Neuronal stem cell (in vitro differentiated cells): Measurements from ENCODE around the gene CDK14.

Experiments
- DNase-seq: peaks from one replicate; pipeline ENCODE4 v3.0.0-alpha.2; 2013; ENCODE audit warnings: low spot score
- H2AFZ ChIP-seq: one replicate; pipeline ENCODE4 v1.6.1; 2013; ENCODE audit warnings: mild to moderate bottlenecking, low read length, inconsistent platforms
- H2AK5ac ChIP-seq: 2 replicates; pipeline ENCODE4 v1.6.1; 2013; ENCODE audit warnings: low read depth, mild to moderate bottlenecking, inconsistent platforms, low read length, moderate library complexity, mixed read lengths
- H2BK120ac ChIP-seq: 2 replicates; pipeline ENCODE4 v1.6.1; 2013; ENCODE audit warnings: low read depth, mild to moderate bottlenecking, inconsistent platforms, low read length, moderate library complexity, mixed read lengths
- H2BK12ac ChIP-seq: one replicate; pipeline ENCODE4 v1.6.1; 2013; ENCODE audit warnings: low read length, inconsistent platforms
- H2BK15ac ChIP-seq: 2 replicates; pipeline ENCODE4 v1.6.1; 2013; ENCODE audit warnings: mild to moderate bottlenecking, low read length, inconsistent platforms, mixed read lengths
- H2BK5ac ChIP-seq: one replicate; pipeline ENCODE4 v1.6.1; 2013; ENCODE audit warnings: inconsistent platforms, mild to moderate bottlenecking, low read length, moderate library complexity
- H3K14ac ChIP-seq: one replicate; pipeline ENCODE4 v1.6.1; 2013; ENCODE audit warnings: low read length, inconsistent platforms
- H3K18ac ChIP-seq: 2 replicates; pipeline ENCODE4 v1.6.1; 2013; ENCODE audit warnings: low read length, inconsistent platforms
- H3K23ac ChIP-seq: 2 replicates; pipeline ENCODE4 v1.6.1; 2013; ENCODE audit warnings: low read depth, mild to moderate bottlenecking, mixed read lengths, low read length, inconsistent platforms; ENCODE audit not compliant: poor library complexity
- H3K27ac ChIP-seq: replicated peaks from 3 replicates; pipeline ENCODE4 v1.5.1; 2013; ENCODE audit warnings: low read length, inconsistent platforms
- H3K27me3 ChIP-seq, 3 experiments: 2 replicates each; pipeline ENCODE4 v1.6.1; 2013; ENCODE audit warnings: low read length in 3 of 3, mild to moderate bottlenecking in 2 of 3, inconsistent platforms in 1 of 3, low read depth in 1 of 3, mixed read lengths in 1 of 3, moderate library complexity in 1 of 3; ENCODE audit not compliant: control insufficient read depth in 3 of 3, insufficient read depth in 3 of 3
- H3K36me3 ChIP-seq, 2 donors: replicated peaks in 1 of 2; 2 replicates each; pipeline ENCODE4 v1.6.1; 2013; ENCODE audit warnings: low read length in 2 of 2; ENCODE audit not compliant: control insufficient read depth in 2 of 2, insufficient read depth in 2 of 2
- H3K4ac ChIP-seq: 2 replicates; pipeline ENCODE4 v1.6.1; 2013; ENCODE audit warnings: inconsistent platforms, mild to moderate bottlenecking, low read length, moderate library complexity
- H3K4me1 ChIP-seq, 2 donors: 1 replicate in 1 of 2; 2 replicates in 1 of 2; pipeline ENCODE4 v1.6.1; 2013; ENCODE audit warnings: low read length in 2 of 2, low read depth in 1 of 2; ENCODE audit not compliant: control insufficient read depth in 2 of 2, insufficient read depth in 1 of 2
- H3K4me2 ChIP-seq: one replicate; pipeline ENCODE4 v1.6.1; 2013; ENCODE audit warnings: mild to moderate bottlenecking, low read length, inconsistent platforms; ENCODE audit not compliant: insufficient read depth, poor library complexity, severe bottlenecking
- H3K4me3 ChIP-seq, 2 donors: 2 replicates each; pipeline ENCODE4 v1.5.1; 2013; ENCODE audit warnings: low read length in 2 of 2, mild to moderate bottlenecking in 2 of 2, inconsistent platforms in 1 of 2, moderate library complexity in 1 of 2
- H3K79me1 ChIP-seq: one replicate; pipeline ENCODE4 v1.6.1; 2013; ENCODE audit warnings: low read depth, mild to moderate bottlenecking, inconsistent platforms, low read length, moderate library complexity
- H3K9ac ChIP-seq: one replicate; pipeline ENCODE4 v1.6.1; 2013; ENCODE audit warnings: mild to moderate bottlenecking, low read depth, low read length, inconsistent platforms; ENCODE audit not compliant: poor library complexity
- H3K9me3 ChIP-seq, 2 donors: replicated peaks in 1 of 2; 2 replicates each; pipeline versions ENCODE3 to v1.6.1; 2013; ENCODE audit warnings: low read length in 2 of 2, mild to moderate bottlenecking in 2 of 2, inconsistent platforms in 1 of 2, low read depth in 1 of 2, mixed read lengths in 1 of 2, moderate library complexity in 1 of 2; ENCODE audit not compliant: control insufficient read depth in 2 of 2, insufficient read depth in 1 of 2
- H4K8ac ChIP-seq: one replicate; pipeline ENCODE4 v1.6.1; 2013; ENCODE audit warnings: low read depth, mild to moderate bottlenecking, inconsistent platforms, low read length, moderate library complexity
- H4K91ac ChIP-seq: one replicate; pipeline ENCODE4 v1.6.1; 2013; ENCODE audit warnings: low read length, low read depth, mild to moderate bottlenecking, inconsistent platforms; ENCODE audit not compliant: poor library complexity
- WGBS, 2 donors: extraction: QIAGEN DNeasy Blood & Tissue Kit; methylation state at CpG; one replicate each; pipeline ENCODE4 v1.1.7; 2013; ENCODE audit warnings: missing lambda C conversion rate in 2 of 2, mixed read lengths in 1 of 2; ENCODE audit not compliant: insufficient read length in 2 of 2, insufficient replicate concordance in 1 of 2; ENCODE audit errors: extremely low coverage in 2 of 2; 5-methylcytosine and 5-hydroxymethylcytosine counted together

The CDK14 gene

GRCh38 chr7:90841759-90842429 lies 245.8 kb downstream of the CDK14 start:
- Histone ChIP-seq H3K36me3 (no peaks in the 10 kb centered on the region), H2BK120ac (no peak overlapping the region), H2BK15ac (no peak overlapping the region), H3K23ac (no peak overlapping the region), H3K9me3 (peaks cover 0 to 4% of the 10 kb centered on the region in 2 donors), H3K4me2 (no peak overlapping the region), H4K91ac (no peak overlapping the region), H3K4me3 (no peak overlapping the region), H2AK5ac (no peak overlapping the region), H3K27ac (no peak overlapping the region), H2BK5ac (no peak overlapping the region), H2BK12ac (no peak overlapping the region), H3K9ac (no peak overlapping the region), H3K27me3 (no peaks in the 10 kb centered on the region), H3K18ac (no peak overlapping the region), H3K4me1 (no peaks in the 10 kb centered on the region), H3K14ac (no peak overlapping the region), H3K79me1 (no peaks in the 10 kb centered on the region), H4K8ac (no peak overlapping the region), H2AFZ (no peak overlapping the region), H3K4ac (no peak overlapping the region)
- no peak for DNase-seq
- no CpG with 5 or more reads among the region's 4 CpGs for WGBS, 2 donors

DNA sequence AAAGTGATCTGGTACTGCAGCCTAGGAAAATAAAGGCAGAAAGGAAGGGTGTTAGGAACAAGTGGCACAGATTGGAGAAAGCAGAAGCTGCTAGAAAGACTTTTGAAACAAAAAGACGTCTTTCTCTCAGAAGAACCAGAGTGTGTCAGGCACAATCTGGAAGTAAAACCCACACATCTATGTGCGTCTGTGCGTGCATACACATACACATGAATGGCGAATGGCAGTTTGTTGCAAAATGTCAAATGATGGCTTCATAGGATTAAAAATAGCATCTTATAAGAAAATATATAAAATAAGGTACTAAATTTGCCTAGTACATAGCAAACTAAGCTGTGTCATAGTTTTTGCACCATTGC lies 246.3 kb downstream of the CDK14 start:
- no peak for DNase-seq
- Histone ChIP-seq H2AK5ac (no peak overlapping the region), H3K4me3 (no peak overlapping the region), H3K9ac (no peak overlapping the region), H2AFZ (no peak overlapping the region), H3K27me3 (no peaks in the 10 kb centered on the region), H3K27ac (no peak overlapping the region), H3K14ac (no peak overlapping the region), H3K79me1 (no peaks in the 10 kb centered on the region), H2BK5ac (no peak overlapping the region), H2BK12ac (no peak overlapping the region), H3K4me2 (no peak overlapping the region), H3K4ac (no peak overlapping the region), H3K18ac (no peak overlapping the region), H4K8ac (no peak overlapping the region), H3K4me1 (no peaks in the 10 kb centered on the region), H2BK15ac (no peak overlapping the region), H4K91ac (no peak overlapping the region), H3K9me3 (peaks cover 0 to 4% of the 10 kb centered on the region in 2 donors), H3K36me3 (no peaks in the 10 kb centered on the region), H3K23ac (no peak overlapping the region), H2BK120ac (no peak overlapping the region)
- no CpG with 5 or more reads among the region's 4 CpGs for WGBS, 2 donors

DNA sequence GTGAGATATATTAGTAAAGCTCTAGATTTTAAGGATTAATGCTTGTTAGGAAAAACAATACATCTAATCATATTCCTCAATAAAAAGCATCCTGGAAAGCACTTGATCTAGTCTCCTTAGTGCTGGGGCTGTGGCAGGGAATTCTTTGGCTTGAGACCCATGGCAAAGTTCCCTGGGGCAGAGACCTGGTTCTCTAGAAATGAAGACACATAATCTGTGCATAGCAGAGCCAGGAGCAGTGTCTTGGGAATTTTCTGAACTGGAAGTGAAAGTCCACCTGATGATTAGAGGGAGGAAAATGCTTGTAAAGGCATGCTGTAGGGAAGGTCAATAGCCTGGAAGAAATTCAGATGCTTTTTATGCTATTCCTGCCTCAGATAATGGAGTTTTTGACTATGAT lies 247.4 kb downstream of the CDK14 start:
- no peak for DNase-seq
- Histone ChIP-seq H2AFZ (no peak overlapping the region), H3K36me3 (no peaks in the 10 kb centered on the region), H3K23ac (no peak overlapping the region), H2BK5ac (no peak overlapping the region), H3K9me3 (no peaks in the 10 kb centered on the region), H3K4me3 (no peak overlapping the region), H3K18ac (no peak overlapping the region), H2BK12ac (no peak overlapping the region), H3K9ac (no peak overlapping the region), H3K79me1 (no peaks in the 10 kb centered on the region), H2BK120ac (no peak overlapping the region), H3K14ac (no peak overlapping the region), H2AK5ac (no peak overlapping the region), H3K4me2 (no peak overlapping the region), H4K91ac (no peak overlapping the region), H3K4ac (no peak overlapping the region), H4K8ac (no peak overlapping the region), H3K27me3 (no peaks in the 10 kb centered on the region), H3K27ac (no peak overlapping the region), H2BK15ac (no peak overlapping the region), H3K4me1 (no peaks in the 10 kb centered on the region)

GRCh38 chr7:90844421-90844820 lies 248.3 kb downstream of the CDK14 start:
- Histone ChIP-seq H3K18ac (no peak overlapping the region), H3K23ac (no peak overlapping the region), H4K8ac (no peak overlapping the region), H2BK15ac (no peak overlapping the region), H3K14ac (no peak overlapping the region), H2BK5ac (no peak overlapping the region), H3K4ac (no peak overlapping the region), H2AK5ac (no peak overlapping the region), H2BK12ac (no peak overlapping the region), H3K4me2 (no peak overlapping the region), H2BK120ac (no peak overlapping the region), H3K27ac (no peak overlapping the region), H3K4me3 (no peak overlapping the region), H3K4me1 (no peaks in the 10 kb centered on the region), H3K9ac (no peak overlapping the region), H3K79me1 (no peaks in the 10 kb centered on the region), H3K9me3 (no peaks in the 10 kb centered on the region), H2AFZ (no peak overlapping the region), H3K36me3 (no peaks in the 10 kb centered on the region), H4K91ac (no peak overlapping the region), H3K27me3 (no peaks in the 10 kb centered on the region)
- no peak for DNase-seq
- WGBS, 2 donors: no CpG with 5 or more reads among the region's 1 CpG
